HG02943 (cell line): ENCODE results near the gene BAAT.
"Not testable (repeated sequence)": the region's sequence is repeated elsewhere in the genome, so short reads cannot be mapped to it uniquely, and the experiment has no call there.

ENCODE experiments used
- ATAC-seq: cut with Tn5 transposase; IDR thresholded peaks from one replicate; pipeline ENCODE4 v1.9.1; 2021; ENCODE audit warnings: mild to moderate bottlenecking, low read depth, moderate library complexity; ENCODE audit not compliant: unreplicated experiment

The BAAT gene

DNA sequence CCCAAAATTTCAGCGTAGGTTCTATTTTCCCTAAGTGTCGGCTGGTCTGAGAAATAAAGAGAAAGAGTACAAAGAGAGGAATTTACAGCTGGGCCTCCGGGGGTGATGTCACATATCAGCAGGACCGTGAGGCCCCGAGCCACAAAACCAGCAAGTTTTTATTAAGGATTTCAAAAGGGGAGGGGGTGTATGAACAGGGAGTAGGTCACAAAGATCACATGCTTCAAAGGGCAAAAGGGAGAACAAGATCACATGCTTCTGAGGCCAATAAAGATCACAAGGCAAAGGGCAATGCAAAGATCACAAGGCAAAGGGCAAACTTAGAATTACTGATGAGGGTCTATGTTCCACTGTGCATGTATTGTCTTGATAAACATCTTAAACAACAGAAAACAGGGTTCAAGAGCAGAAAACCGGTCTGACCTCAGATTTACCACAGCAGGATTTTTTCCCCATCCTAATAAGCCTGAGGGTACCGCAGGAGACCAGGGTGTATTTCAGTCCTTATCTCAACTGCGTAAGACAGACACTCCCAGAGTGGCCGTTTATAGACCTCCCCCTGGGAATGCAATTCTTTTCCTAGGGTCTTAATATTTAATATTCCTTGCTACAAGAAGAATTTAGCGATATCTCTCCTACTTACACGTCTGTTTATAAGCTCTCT is at the start of gene BAAT:
Gene BAAT (minus strand): TSS at position 134 of the 664 bp plus-strand sequence. CDS start 13,602 bp downstream, outside the sequence.
- not testable (repeated sequence) for ATAC-seq

DNA sequence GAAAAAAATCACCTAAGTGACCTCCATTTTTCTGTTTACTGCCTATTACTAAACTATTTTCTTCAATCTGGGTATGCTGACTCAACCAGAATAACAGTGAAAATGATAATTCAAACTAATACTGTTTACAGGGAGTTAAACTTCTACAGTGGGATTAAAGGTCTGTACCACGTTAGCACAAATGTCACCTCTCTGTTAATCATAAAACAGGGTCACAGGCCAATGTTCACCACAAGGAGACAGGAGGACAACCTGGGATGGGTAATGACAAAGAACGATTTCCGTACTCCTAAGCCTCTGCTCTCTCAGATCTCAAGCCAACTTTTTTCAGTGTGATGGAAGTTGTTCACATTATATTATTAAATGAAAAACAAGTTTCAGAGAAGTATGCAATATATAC is 48.4 kb upstream of the BAAT start:
- no peak for ATAC-seq

DNA sequence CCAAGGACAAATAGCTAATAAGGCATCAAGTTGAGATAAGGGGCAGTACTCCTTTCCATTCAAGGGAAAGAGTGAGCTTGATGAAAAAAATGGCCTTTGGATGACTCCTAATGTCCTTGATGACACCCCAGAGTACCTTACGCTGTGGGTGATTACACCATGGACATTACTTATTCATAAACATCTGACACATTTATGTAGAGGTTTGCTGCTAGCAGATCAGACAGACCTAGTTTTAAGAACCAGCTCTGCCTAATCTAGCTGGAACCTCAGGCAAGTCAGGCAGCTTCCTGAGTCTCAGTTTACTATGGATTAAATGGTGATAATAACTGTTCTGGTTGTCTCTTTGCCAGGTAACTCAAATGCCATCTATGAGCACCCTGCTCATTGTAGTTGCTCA is 47.9 kb upstream of the BAAT start:
- no peak for ATAC-seq

- ATAC-seq = no peak
Measured at GRCh38 chr9:101432171-101432570, 47.4 kb upstream of the BAAT start.

GRCh38 chr9:101429736-101430135 is 44.9 kb upstream of the BAAT start:
- ATAC-seq = no peak

DNA sequence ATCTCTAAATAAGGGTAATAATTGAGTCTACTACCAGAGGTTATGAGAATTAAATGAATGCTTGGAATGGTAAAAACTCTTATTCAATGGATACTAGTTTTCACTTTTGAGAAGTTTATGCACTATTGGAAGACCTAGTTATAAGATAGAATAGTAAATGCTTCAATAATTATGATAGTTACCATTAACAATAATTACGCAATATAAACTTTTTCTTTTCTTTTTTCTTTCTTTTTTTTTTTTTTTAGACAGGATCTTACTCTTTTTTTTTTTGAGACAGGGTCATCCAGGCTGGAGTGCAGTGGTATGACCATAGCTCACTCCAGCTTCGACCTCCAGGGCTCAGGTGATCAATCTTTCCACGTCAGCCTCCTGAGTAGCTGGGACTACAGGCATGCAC is 44.1 kb upstream of the BAAT start:
- no peak for ATAC-seq

DNA sequence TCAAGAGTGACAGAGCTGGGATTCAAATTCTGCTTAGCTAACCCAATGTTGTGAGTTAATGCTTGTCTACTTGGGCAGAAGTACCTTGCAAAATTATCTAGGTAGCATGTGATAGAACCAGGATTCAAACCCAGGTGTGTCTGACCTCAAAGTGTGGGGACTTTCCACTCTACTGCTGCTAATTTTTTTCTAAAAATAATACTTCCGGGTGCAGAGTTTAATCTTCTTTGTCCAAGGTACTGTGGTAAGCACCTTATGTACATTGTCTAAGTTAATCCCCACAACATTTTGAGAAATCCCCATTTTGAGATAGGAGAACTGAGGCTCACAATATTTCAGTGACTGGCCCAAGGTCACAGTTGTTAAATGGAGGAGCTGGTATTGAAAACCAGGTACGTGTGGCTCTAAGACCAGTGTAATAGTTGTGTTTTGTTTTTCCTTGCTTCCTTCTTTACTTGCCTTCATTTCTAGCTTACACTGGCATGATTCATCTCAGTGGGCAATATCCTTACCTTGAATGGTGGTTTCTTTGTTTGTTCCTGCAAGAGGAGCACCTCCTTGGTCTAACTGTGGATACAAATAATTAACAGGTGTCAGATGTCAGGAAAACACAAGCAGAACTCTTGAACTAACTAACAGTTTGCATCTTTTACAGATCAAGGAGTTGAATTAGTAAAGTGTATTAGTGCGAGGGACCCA is 43.3 kb upstream of the BAAT start:
- peak; percentile 66 for ATAC-seq

- no peak for ATAC-seq
Measured at GRCh38 chr9:101427358-101427757, 42.6 kb upstream of the BAAT start.

DNA sequence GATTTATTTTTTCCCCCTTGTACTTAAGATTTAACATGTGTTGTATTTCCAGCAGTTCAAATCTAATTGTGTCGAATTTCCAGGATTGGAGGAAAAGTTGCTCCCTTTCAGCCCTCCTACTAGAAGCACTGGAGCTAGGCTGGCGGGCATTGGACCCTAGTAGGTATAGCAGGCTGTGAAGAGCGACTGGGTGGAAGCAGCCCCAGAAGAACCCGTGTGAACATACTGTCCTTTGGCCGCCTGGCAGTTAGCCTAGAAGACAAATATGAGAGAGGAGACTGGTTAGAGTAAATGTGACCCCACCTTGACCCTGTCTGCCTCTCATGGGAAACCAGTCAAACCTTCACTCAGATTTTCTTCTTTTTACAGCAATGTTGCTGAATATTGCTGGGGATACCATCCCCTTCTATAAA is 36.9 kb upstream of the BAAT start:
- no peak for ATAC-seq

DNA sequence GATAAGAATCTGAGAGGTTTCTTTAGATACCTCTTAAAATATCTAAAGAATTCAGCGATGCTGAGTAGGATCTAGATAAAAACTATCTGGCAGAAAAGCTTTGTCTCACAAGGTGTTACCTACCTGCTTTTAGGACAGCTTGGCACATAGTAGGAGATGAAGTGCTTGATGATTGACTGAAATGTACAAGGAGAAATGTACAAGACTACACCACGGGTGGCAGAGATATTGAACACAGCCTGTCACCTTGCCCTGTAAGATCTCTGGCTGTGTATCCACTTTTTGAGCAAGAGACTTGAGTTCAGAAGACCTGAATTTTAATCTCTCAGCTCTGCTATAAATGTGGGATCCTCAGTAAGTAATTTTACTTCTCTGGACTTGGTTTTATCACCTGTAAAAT is 35.1 kb upstream of the BAAT start:
- no peak for ATAC-seq

- ATAC-seq = no peak
Measured at GRCh38 chr9:101418518-101419430, 34.0 kb upstream of the BAAT start.

- no peak for ATAC-seq
Measured at GRCh38 chr9:101417977-101418376, 33.2 kb upstream of the BAAT start.

DNA sequence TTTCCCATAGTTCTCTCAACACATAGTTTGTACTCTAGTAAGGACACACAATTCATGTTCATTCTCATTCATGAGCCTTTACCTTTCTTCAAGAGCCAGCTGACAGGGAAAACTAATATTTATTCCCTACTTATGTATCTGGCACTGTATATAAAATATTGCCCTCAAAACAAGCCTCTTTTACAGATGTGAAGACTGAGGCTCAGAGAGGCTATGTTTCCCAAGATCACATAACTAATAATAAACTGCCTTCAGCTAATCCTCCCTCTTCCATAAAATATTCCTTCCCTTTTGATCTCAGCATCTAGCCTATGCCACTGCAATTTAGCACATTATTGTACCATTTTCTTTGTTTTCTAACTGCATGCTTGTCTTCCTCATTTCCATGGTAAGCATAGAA is 32.6 kb upstream of the BAAT start:
- ATAC-seq = no peak

DNA sequence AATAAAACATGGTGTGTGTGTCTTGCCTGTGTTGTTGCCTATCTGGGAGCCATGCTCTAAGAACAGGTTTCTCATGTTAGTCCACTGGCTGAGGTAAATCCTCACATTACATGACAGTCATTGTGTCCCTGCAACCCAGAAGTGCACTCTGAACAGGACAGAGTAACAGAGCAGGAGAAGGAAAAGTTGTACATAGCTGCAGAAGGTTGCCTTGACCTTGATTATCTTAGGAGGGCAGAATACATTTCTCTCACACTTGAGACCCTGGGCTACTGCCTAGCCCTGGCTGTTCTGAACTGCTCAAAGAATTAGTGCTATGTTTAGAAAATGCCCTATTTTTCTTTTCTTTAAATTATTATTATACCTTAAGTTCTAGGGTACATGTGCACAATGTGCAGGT is 30.8 kb upstream of the BAAT start:
- ATAC-seq = no peak

GRCh38 chr9:101414839-101415238 is 30.0 kb upstream of the BAAT start:
- ATAC-seq = no peak

DNA sequence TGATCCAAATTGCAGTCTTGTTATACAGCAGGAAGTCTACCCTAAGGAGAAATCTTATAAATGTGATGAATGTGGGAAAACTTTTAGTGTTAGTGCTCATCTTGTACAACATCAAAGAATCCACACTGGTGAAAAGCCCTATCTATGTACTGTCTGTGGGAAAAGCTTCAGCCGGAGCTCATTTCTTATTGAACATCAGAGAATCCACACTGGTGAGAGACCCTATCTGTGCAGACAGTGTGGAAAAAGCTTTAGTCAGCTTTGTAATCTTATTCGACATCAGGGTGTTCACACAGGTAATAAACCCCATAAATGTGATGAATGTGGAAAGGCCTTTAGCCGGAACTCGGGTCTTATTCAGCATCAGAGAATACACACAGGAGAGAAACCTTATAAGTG is 24.3 kb upstream of the BAAT start:
- no peak for ATAC-seq

DNA sequence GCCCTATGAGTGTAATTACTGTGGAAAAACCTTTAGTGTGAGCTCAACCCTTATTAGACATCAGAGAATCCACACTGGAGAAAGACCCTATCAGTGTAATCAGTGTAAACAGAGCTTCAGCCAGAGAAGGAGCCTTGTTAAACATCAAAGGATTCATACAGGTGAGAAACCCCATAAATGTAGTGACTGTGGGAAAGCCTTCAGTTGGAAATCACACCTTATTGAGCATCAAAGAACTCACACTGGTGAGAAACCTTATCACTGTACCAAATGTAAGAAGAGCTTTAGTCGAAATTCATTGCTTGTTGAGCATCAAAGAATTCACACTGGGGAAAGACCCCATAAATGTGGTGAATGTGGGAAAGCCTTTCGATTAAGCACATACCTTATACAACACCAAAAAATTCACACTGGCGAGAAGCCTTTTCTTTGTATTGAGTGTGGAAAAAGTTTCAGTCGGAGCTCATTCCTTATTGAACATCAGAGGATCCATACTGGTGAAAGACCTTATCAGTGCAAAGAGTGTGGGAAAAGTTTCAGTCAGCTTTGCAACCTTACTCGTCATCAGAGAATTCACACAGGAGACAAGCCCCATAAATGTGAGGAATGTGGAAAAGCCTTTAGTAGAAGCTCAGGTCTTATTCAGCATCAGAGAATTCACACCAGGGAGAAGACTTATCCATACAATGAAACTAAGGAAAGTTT is 23.7 kb upstream of the BAAT start:
- no peak for ATAC-seq

DNA sequence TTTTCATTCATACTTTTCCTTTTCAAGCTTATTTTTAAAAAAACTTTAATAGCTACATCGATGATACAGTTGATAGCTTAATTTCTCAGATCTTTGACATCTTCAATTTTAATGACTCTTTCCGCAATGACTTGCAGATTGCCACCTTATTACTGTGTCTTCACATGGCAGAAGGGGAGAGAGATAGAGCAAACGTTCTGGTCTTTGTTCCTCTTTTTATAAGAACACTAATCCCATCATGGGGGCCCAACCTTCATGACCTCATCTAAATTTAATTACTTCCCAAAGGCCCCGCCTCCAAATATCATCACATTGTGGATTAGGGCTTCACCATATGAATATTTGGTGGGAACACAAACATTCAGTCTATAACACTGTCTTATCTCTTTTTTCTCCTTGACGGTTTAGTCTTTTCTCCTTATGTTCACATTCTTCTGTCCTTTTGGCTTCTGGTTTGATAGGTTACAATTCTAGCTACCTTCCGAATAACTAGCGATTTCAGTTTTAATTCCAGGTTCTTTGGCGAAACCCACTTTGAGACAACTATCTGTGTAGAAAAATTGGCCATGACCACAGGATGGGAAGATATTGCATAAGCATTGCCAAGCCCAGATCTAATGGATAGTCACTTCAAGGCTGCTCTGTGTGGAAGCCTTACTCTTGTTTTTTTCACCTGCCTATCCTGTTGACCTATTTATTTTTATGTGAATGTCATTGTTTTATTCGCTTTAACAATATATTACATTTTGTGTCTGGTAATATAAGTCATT is 18.9 kb upstream of the BAAT start:
- ATAC-seq = no peak

DNA sequence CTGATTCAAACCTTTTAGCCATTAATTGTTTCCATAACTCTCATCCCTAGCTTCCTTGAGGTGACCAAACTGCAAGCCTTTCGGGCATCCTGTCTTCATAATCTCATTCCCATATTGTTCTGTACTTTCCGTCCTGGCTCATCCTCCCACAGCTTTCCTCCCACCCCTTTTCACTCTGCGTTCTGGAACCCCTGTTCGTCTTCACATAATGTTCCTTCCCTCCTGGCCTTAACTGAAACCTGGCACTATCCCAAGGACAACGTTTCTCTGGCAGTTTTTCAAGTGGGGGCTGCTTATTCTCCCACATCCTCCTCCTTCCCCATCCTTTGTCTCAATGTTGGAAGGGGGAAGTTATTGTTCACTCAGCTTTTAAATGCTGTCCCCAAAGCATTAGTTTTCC is 15.3 kb upstream of the BAAT start:
- no peak for ATAC-seq

GRCh38 chr9:101399643-101399970 is 14.8 kb upstream of the BAAT start:
- ATAC-seq = no peak
